Stimulated activated CD8-positive, alpha-beta memory T cell treated with anti-CD3 and anti-CD28 coated beads, Interleukin-4, amount 100 ng/mL, for 24 hours (primary cell): ENCODE data around the gene TBC1D22A.

ENCODE experiments used
- DNase-seq: peaks from one replicate; pipeline ENCODE4 v3.0.0-alpha.2; 2020; ENCODE audit warnings: low read depth

Gene TBC1D22A

GRCh38 chr22:46934746-46935491, 172.5 kb downstream of the TBC1D22A start:
- no peak for DNase-seq

- DNase-seq = no peak
Measured at GRCh38 chr22:46935506-46936377, 173.3 kb downstream of the TBC1D22A start.

GRCh38 chr22:46936378-46936903, 174.0 kb downstream of the TBC1D22A start:
- no peak for DNase-seq

GRCh38 chr22:46937185-46937584, 174.7 kb downstream of the TBC1D22A start:
- no peak for DNase-seq

GRCh38 chr22:46937939-46938338, 175.5 kb downstream of the TBC1D22A start:
- no peak for DNase-seq

- no peak for DNase-seq
Measured at GRCh38 chr22:46941968-46942798, 179.7 kb downstream of the TBC1D22A start.

GRCh38 chr22:46942799-46943785, 180.6 kb downstream of the TBC1D22A start:
- DNase-seq = no peak

- no peak for DNase-seq
Measured at GRCh38 chr22:46945481-46945880, 183.0 kb downstream of the TBC1D22A start.

GRCh38 chr22:46946383-46946962, 184.0 kb downstream of the TBC1D22A start:
- no peak for DNase-seq

GRCh38 chr22:46947516-46948257, 185.2 kb downstream of the TBC1D22A start:
- DNase-seq = no peak

GRCh38 chr22:46948411-46949144, 186.1 kb downstream of the TBC1D22A start:
- no peak for DNase-seq

GRCh38 chr22:46951350-46951749, 188.9 kb downstream of the TBC1D22A start:
- DNase-seq = no peak

GRCh38 chr22:46951973-46952372, 189.5 kb downstream of the TBC1D22A start:
- DNase-seq = no peak

GRCh38 chr22:46953968-46954765, 191.7 kb downstream of the TBC1D22A start:
- no peak for DNase-seq

GRCh38 chr22:46954781-46955180, 192.3 kb downstream of the TBC1D22A start:
- no peak for DNase-seq

GRCh38 chr22:46956498-46957215, 194.2 kb downstream of the TBC1D22A start:
- no peak for DNase-seq

- no peak for DNase-seq
Measured at GRCh38 chr22:46957521-46957920, 195.1 kb downstream of the TBC1D22A start.
